NCI-H1436 treated with DMSO at 0.1 percent for 48 hours (cell line): ENCODE results near the gene PXMP4.

Source experiments
- DNase-seq: peaks from one replicate; lab custom pipeline; 2025; lab: John Stamatoyannopoulos, UW

PXMP4 gene

DNA sequence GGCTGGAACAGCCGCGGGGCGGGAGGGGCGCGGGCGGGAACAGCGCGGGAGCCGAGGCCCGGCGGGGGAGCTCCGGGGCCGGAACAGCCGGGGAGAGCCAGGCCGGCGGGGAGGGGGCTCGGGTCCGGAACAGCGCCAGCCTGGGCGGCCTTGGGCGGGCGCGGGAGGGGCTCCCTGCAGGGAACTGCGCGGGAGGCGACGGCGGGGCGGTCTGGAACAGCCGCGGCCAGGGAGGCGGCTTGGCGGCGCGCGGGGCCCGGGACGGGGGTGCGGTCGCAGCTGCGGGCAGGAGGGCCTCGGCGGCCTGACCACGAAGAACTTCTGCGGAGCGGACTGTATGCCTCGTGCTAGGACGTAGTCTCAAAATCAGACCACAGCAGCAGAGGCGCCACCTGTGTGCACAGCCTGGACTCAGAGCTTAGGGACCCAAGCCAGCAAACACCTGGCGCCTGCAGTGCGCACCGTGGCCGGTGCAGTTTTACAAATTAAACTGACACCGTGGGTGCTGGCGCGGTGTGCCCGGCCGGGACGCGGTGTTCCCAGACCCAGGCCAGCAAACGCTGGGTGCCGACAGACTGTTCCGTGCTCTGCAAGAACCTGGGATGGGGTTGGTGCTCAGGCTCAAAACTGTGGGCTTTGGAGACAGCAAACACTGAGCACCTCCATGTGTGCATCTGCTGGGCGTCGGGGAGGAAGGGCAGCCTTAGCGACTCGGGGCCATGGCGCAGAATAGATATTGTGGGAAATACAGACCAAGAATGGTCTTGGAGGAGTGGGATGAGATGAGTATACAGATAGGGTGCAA lies 12.3 kb upstream of the PXMP4 start:
- no peak for DNase-seq

DNA sequence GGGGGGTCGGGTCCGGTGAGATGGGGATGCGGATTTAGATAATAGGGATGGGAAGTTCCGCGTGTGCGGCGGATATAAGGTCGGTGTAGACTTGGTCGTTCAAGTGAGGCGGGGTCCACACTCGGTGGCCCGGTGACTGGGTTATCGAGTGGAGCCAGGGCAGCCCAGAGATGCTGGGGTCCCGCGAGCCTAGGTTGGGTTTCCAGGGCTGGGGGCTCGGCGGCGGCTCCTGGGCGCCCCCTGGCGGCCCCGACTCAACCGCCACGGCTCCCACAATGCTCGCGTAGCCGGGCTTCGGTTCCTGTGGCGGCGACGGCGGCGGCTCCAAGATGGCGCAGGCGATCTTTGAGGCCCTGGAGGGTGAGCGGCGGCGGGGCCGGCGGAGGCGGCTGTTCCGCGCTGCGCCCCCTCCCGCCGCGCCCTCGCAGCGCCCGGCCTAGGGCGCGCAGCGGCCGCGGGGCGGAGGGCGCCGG lies 11.6 kb upstream of the PXMP4 start, which contains the start of gene ZNF341:
TSS of gene ZNF341 (plus strand) at position 304 of the 473 bp plus-strand sequence. CDS start at position 330, 26 bp downstream.
- DNase-seq, result no peak

DNA sequence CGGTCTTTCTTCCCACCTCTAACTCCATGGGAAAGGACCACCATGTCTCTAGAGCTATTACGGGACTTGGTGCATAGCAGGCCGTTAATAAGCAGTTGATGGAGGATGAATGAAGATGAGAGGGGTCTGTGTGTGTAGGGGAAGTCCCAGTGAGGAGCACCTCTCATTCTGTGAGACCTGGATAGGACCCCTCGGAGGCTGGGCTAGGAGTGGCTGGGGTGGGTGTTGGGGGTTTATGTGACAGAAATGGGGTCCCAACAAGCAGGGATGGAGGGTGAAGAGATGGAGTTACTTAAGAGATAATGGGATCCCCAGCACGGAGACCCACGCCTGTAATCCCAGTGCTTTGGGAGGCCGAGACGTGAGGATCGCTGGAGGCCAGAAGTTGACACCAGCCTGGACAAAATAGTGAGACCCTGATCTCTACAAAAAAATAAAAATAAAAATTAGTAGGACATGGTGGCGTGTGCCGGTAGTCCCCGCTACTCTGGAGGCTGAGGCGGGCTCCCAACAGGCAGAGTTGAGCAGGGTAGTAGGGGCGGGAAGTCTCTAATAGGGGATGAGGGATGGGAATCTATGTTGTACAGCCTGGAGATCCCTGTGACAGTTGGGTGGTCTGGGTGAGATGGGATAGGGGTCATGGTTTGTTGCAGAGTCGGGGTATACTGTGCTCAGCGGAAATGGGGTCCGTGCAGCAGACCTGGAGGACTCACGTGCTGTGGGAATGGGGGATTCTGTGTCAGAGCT lies 11.0 kb upstream of the PXMP4 start:
- DNase-seq, result no peak

DNA sequence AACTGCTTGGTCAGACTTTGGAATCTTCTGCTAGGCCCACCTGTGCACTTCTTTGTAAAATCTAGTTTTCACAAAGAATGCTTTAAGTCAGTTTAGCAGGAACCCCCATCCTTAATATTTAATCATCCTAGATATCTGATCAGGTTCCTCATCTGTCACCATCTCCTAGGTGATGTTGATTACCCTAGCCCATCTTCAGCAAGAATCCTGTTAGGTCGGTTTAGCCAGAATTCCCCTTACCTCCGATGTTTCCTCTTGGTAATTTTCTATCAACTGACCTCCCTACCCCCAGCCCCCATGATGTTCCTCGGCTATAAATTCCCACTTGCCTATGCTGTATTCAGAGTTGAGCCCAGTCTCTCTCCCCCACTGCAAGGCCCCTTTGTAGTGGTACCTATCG lies 9.0 kb upstream of the PXMP4 start:
- DNase-seq, result no peak

GRCh38 chr20:33728463-33728862 lies 8.4 kb upstream of the PXMP4 start:
- no peak for DNase-seq

DNA sequence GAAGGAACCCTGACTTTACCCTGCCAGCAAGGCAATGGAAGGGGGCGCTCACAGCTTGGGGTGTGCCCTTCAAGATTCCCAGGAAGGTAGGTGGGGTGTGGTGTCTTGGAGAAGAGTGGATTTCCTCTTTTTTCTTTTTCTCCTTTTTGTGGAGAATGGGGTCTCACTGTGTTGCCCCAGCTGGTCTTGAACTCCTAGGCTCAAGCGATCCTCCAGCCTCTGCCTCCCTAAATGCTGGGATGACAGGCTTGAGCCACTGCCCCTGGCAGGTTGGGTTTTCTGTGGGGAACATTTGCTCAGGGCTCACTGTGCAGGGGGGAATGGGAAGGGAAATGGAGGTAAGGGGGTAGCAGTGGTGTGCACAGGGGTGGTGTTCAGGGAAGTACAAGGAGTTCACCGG lies 7.7 kb upstream of the PXMP4 start:
- DNase-seq, result no peak

GRCh38 chr20:33727115-33727479 lies 7.0 kb upstream of the PXMP4 start:
- no peak for DNase-seq

DNA sequence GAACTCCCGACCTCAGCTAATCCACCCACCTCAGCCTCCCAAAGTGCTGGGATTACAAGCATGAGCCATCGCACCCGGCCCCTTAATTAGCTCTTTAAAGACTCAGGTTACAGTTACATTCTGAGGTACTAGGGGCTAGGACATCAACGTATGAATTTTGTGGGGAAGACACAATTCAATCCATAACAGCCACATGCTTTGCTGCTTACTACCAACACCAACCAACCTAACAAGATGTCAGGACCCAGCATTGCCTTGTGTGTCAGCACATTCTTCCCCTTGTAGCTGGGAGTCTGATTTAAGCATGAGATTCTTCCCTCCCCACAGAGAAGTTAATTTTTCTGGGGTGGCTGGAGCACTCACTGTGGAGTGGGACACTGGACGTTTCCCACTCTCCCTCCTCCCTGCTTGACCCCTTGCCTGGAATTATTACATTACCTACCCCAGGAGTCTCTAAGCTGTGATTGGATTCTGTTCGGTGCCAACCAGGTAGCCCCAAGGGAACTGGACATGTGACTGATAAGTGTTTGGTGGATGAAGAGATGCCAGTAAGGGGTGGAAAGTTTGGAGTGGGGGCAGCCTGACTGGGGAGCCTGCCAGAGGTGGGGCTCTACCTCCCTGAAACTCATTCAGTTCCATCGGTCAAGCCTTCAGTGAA lies 5.6 kb upstream of the PXMP4 start:
- DNase-seq, result no peak

- DNase-seq, result no peak
These were observed 4.5 kb upstream of the PXMP4 start for GRCh38 chr20:33724439-33725094.

GRCh38 chr20:33721391-33722140 lies 1.5 kb upstream of the PXMP4 start:
- DNase-seq, result no peak

GRCh38 chr20:33719277-33719988 lies 677 bp downstream of the PXMP4 start:
- no peak for DNase-seq

DNA sequence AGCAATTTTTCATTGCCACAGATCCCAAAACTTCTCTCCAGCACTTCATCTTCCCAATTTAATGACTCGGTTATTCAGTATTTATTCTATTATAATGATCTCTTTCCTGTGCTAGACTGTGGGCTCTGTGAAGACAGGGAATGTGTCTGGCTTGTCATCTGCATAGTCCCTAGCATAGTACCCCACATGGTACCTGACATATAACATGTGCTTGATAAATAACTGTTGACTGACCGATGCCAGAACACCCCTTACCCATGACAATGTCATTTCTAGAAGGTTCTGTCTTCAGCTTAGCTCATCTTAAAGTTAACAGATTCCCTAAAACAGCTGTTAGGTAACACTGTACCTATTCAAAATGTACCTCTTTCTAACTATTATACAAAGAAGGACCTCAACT lies 3.6 kb downstream of the PXMP4 start:
- no peak for DNase-seq

DNA sequence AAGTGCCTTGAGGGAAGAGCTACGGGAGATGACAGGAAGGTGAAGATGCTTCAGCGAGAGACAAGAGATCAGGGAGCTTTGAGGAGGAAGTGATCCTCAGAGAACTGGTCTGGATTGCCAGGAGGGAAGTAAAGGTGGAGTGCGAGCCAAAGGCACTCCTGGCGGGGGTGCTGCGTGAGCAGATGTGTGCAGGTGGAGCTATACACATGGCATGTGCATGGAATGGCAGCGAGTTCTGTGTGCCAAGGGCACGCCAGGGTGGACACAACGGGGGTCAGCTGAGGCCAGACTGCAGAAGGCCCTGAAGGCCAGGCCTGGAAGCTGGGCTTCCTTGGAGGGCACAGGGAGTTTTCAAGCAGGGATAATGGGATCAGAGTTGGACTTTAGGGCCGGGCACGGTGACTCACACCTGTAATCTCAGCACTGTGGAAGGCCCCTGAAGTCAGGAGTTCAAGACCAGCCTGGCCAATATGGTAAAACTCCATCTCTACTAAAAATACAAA lies 6.2 kb downstream of the PXMP4 start:
- DNase-seq, result no peak

DNA sequence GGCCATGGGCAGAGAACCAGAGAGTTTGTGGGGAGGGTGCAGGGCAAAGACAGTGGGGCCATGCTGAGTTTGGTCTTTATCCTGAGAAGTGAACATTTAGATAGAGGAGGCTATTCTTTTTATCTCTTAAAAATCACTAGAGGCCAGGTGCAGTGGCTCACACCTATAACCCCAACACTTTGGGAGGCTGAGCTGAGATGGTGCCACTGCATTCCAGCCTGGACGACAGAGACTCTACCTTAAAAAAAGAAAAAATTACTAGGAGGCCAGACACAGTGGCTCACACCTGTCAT lies 8.7 kb downstream of the PXMP4 start:
- no peak for DNase-seq

GRCh38 chr20:33710681-33711445 lies 9.2 kb downstream of the PXMP4 start:
- no peak for DNase-seq

DNA sequence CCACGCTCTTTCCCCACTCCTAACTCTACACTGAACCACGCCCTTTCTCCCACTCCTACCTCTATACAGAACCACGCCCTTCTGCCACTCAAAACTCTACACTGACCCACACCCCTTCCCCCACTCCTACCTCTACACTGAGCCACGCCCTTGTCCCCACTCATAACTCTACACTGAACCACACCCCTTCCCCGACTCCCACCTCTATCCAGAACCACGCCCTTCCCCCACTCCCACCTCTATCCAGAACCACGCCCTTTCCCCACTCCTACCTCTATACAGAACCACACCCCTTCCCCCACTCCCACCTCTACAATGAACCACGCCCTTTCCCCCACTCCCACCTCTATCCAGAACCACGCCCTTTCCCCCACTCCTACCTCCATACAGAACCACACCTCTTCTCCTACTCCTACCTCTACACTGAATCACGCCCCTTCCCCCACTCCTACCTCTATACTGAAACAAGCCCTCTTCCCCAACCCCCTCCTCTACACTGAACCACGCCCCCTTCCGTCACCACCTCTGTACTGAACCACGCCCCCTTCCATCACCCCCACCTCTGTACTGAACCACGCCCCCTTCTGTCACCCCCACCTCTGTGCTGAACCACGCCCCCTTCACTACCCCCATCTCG lies 10.1 kb downstream of the PXMP4 start:
- no peak for DNase-seq

GRCh38 chr20:33709398-33709797 lies 10.7 kb downstream of the PXMP4 start:
- DNase-seq, result no peak

GRCh38 chr20:33707668-33708067 lies 12.4 kb downstream of the PXMP4 start:
- no peak for DNase-seq

DNA sequence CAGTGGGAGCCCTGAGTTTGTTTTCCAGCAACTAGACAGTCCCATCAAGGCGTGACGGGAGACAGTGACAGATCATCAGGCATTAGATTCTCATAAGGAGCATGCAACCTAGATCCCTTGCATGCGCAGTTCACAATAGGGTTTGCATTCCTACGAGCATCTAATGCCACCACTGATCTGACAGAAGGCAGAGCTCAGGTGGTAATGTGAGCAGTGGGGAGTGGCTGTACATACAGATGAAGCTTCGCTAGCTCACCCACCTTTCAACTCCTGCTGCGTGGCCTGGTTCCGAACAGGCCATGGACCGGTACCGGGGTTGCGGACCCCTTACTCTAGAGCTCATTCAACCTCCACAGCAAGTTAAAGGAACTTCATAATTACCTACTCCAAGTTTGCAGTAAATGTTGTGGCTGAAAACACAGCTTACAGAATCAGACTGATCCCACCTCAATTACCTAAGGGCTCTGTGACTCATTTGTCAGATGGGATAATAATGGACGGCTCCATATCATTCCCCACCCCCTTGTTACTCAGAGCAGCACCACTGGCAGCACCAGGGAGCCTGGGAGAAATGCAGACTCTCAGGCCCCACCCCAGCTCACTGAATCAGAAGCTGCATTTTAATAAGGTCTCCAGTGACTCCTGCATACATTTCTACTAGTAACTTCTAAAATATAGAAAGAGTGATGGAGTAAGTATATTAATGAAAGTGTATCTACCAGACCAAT lies 15.7 kb downstream of the PXMP4 start:
- DNase-seq, result no peak
